NCI-H1694 treated with DMSO at 0.1 percent for 48 hours (cell line): Measurements from ENCODE around the gene PGLYRP2.
"Not testable (repeated sequence)": the region's sequence is repeated elsewhere in the genome, so short reads cannot be mapped to it uniquely, and the experiment has no call there.

Experiments used
- DNase-seq: peaks from one replicate; lab custom pipeline; 2025; lab: John Stamatoyannopoulos, UW

Gene PGLYRP2

GRCh38 chr19:15488489-15489226 lies 9.4 kb upstream of the PGLYRP2 start:
- DNase-seq = no peak

- DNase-seq = no peak
These were observed 7.7 kb upstream of the PGLYRP2 start for GRCh38 chr19:15487038-15487437.

GRCh38 chr19:15485768-15486167 lies 6.5 kb upstream of the PGLYRP2 start:
- DNase-seq = not testable (repeated sequence)

GRCh38 chr19:15480996-15481395 lies 1.7 kb upstream of the PGLYRP2 start:
- DNase-seq = not testable (repeated sequence)

- DNase-seq = no peak
These were observed 3.0 kb downstream of the PGLYRP2 start for GRCh38 chr19:15476325-15476724.

GRCh38 chr19:15475611-15476010 lies 3.7 kb downstream of the PGLYRP2 start:
- no peak for DNase-seq

GRCh38 chr19:15475169-15475568 lies 4.1 kb downstream of the PGLYRP2 start:
- no peak for DNase-seq

GRCh38 chr19:15473821-15474220 lies 5.5 kb downstream of the PGLYRP2 start:
- not testable (repeated sequence) for DNase-seq

GRCh38 chr19:15471639-15472101 lies 7.6 kb downstream of the PGLYRP2 start:
- DNase-seq = no peak

GRCh38 chr19:15469513-15470297 lies 9.6 kb downstream of the PGLYRP2 start:
- DNase-seq = no peak

GRCh38 chr19:15468675-15469512 lies 10.4 kb downstream of the PGLYRP2 start:
- DNase-seq = no peak

GRCh38 chr19:15467734-15468214 lies 11.5 kb downstream of the PGLYRP2 start:
- no peak for DNase-seq

- no peak for DNase-seq
These were observed 12.2 kb downstream of the PGLYRP2 start for GRCh38 chr19:15466851-15467733.

GRCh38 chr19:15464394-15465385 lies 14.6 kb downstream of the PGLYRP2 start, which contains the start of gene RASAL3:
Gene RASAL3 (minus strand): TSS chr19:15464544. CDS start chr19:15464358, 186 bp downstream.
- no peak for DNase-seq

GRCh38 chr19:15463861-15464371 lies 15.4 kb downstream of the PGLYRP2 start:
- no peak for DNase-seq

GRCh38 chr19:15461694-15462093 lies 17.6 kb downstream of the PGLYRP2 start:
- no peak for DNase-seq

GRCh38 chr19:15457701-15458484 lies 21.4 kb downstream of the PGLYRP2 start:
- no peak for DNase-seq

GRCh38 chr19:15456871-15457700 lies 22.2 kb downstream of the PGLYRP2 start:
- DNase-seq = no peak
